HepG2 (cell line): ENCODE results near the gene SLC22A23. TPM values are rescaled to one million over a fixed set of nuclear protein-coding genes. Genes with fewer than 3 reads are reported as not detected.

Source experiments
- ARHGAP35 ChIP-seq: sonication (generic); formaldehyde crosslinking; IDR thresholded peaks from 2 replicates; pipeline ENCODE4 v1.9.0; 2022; ENCODE audit warnings: mild to moderate bottlenecking, inconsistent platforms, moderate library complexity, missing genetic modification reagents, borderline replicate concordance
- ARID2 ChIP-seq: sonication (generic); formaldehyde crosslinking; IDR thresholded peaks from 2 replicates; pipeline ENCODE4 v1.8.1; 2022; ENCODE audit warnings: mild to moderate bottlenecking, missing genetic modification reagents, borderline replicate concordance
- ATF3 ChIP-seq: sonication (generic); formaldehyde crosslinking; IDR thresholded peaks from 2 replicates; pipeline ENCODE4 v1.4.0; 2020; ENCODE audit warnings: missing genetic modification reagents
- CENPX ChIP-seq: sonication (generic); formaldehyde crosslinking; IDR thresholded peaks from 2 replicates; pipeline ENCODE4 v1.9.0; 2021; ENCODE audit warnings: mild to moderate bottlenecking, missing genetic modification reagents, moderate library complexity
- E2F1 ChIP-seq: sonication (generic); formaldehyde crosslinking; IDR thresholded peaks from 2 replicates; pipeline ENCODE4 v1.5.0; 2020; ENCODE audit warnings: missing genetic modification reagents
- ETV6 ChIP-seq: sonication (generic); formaldehyde crosslinking; conservative IDR thresholded peaks from 2 replicates; pipeline ENCODE4 v1.4.0; 2020; ENCODE audit warnings: missing genetic modification reagents
- FOXJ3 ChIP-seq: sonication (generic); formaldehyde crosslinking; IDR thresholded peaks from 2 replicates; pipeline ENCODE4 v1.4.0; 2020; ENCODE audit warnings: missing genetic modification reagents, mild to moderate bottlenecking, borderline replicate concordance
- HCFC1 ChIP-seq: fragments of 150-350 bp; IDR thresholded peaks from 2 replicates; pipeline ENCODE4 v1.6.1; 2014; ENCODE audit warnings: low read depth, low read length
- IRF2 ChIP-seq: IDR thresholded peaks from 2 replicates; pipeline ENCODE4 v1.6.1; 2018; ENCODE audit warnings: missing genetic modification reagents, missing compliant biosample characterization
- KIAA2018 ChIP-seq: sonication (generic); formaldehyde crosslinking; IDR thresholded peaks from 2 replicates; pipeline ENCODE4 v1.5.0; 2020; ENCODE audit warnings: mild to moderate bottlenecking, missing genetic modification reagents, borderline replicate concordance
- PBX2 ChIP-seq: IDR thresholded peaks from 2 replicates; pipeline ENCODE4 v1.6.1; 2016; ENCODE audit warnings: control low read depth
- SP1 ChIP-seq, 2 experiments: fragments of 450-650 bp in 1 of 2; sonication (generic) in 1 of 2; formaldehyde crosslinking in 1 of 2; IDR thresholded peaks; 2 replicates each; pipeline versions ENCODE4 v1.4.0 to v1.6.1; 2016 to 2020; ENCODE audit warnings: missing genetic modification reagents in 1 of 2
- STAG1 ChIP-seq: sonication (generic); formaldehyde crosslinking; IDR thresholded peaks from 2 replicates; pipeline ENCODE4 v1.4.0; 2020; ENCODE audit warnings: missing genetic modification reagents
- ZBTB38 ChIP-seq: sonication (generic); formaldehyde crosslinking; IDR thresholded peaks from 2 replicates; pipeline ENCODE4 v1.5.1; 2020; ENCODE audit warnings: mild to moderate bottlenecking, missing genetic modification reagents
- ZNF24 ChIP-seq: fragments of 450-650 bp; IDR thresholded peaks from 2 replicates; pipeline ENCODE4 v1.6.1; 2017; ENCODE audit warnings: antibody characterized with exemption, mild to moderate bottlenecking
- ZNF343 ChIP-seq: sonication (generic); formaldehyde crosslinking; IDR thresholded peaks from 2 replicates; pipeline ENCODE4 v1.4.0; 2020; ENCODE audit warnings: mild to moderate bottlenecking, missing genetic modification reagents
- ZNF446 ChIP-seq: sonication (generic); formaldehyde crosslinking; IDR thresholded peaks from 2 replicates; pipeline ENCODE4 v1.5.0; 2020; ENCODE audit warnings: mild to moderate bottlenecking, missing genetic modification reagents
- ZNF484 ChIP-seq: sonication (generic); formaldehyde crosslinking; IDR thresholded peaks from 2 replicates; pipeline ENCODE4 v1.5.1; 2020; ENCODE audit warnings: mild to moderate bottlenecking, low read depth, missing genetic modification reagents, borderline replicate concordance
- ZNF678 ChIP-seq: sonication (generic); formaldehyde crosslinking; IDR thresholded peaks from 2 replicates; pipeline ENCODE4 v1.4.0; 2020; ENCODE audit warnings: mild to moderate bottlenecking, missing genetic modification reagents
- polyA plus RNA-seq, 8 experiments: library from polyadenylated mRNA; depleted of rRNA in 3 of 8; stranded (reverse) in 7 of 8; unstranded in 1 of 8; fragments of >200 nt; fragmentation: Illumina TruSeq in 4 of 8; extraction: Trizol in 4 of 8; gene quantifications; 2 replicates each; pipeline versions ENCODE4 v1.2.1 to v1.2.3, GENCODE V29; 2011 to 2016; ENCODE audit warnings: low read depth in 4 of 8, missing spikeins in 1 of 8, mixed read lengths in 1 of 8; ENCODE audit not compliant: insufficient read depth in 1 of 8
- total RNA-seq, 5 experiments: library from RNA; depleted of rRNA; stranded (reverse); fragments of >200 nt; fragmentation: Illumina TruSeq; extraction: Trizol; gene quantifications; 2 replicates each; pipeline ENCODE4 v1.2.3, GENCODE V29; 2016; ENCODE audit warnings: low read depth in 1 of 5

Gene SLC22A23
- total and polyA plus RNA-seq, 2 of the 13 experiments (the other 11 are each of a cell fraction or from before 2014, with no cell fraction given), result 11.8 to 17.5 TPM

- TF ChIP-seq PBX2 (CRISPR knock-in tag) (peak; percentile 52; the same call in 1 of the 2 replicates), ZNF24 (peak; percentile 8), ZNF446 (no peak), FOXJ3 (CRISPR knock-in tag) (peak; percentile 96; the same call in 1 of the 2 replicates), KIAA2018 (CRISPR knock-in tag) (no peak), IRF2 (CRISPR knock-in tag) (peak; percentile 59), E2F1 (CRISPR knock-in tag) (no peak), CENPX (CRISPR knock-in tag) (no peak), STAG1 (CRISPR knock-in tag) (peak; percentile 6; the same call in 1 of the 2 replicates), HCFC1 (no peak), ARHGAP35 (CRISPR knock-in tag) (no peak), ZNF678 (CRISPR knock-in tag) (no peak), ETV6 (CRISPR knock-in tag) (no peak), ZNF484 (CRISPR knock-in tag) (no peak), ARID2 (CRISPR knock-in tag) (no peak; the same call in 1 of the 2 replicates), ZBTB38 (CRISPR knock-in tag) (no peak; the same call in 1 of the 2 replicates), ATF3 (CRISPR knock-in tag) (no peak), ZNF343 (CRISPR knock-in tag) (no peak), SP1 (IDR thresholded peaks at IDR 0.05) (no peak), SP1 (CRISPR knock-in tag; IDR thresholded peaks at IDR 0.05) (no peak)
These were observed 76.3 kb downstream of the SLC22A23 start (continued) for GRCh38 chr6:3380344-3381232.
